GM18868 (cell line): Measurements from ENCODE around the gene SPHK2.
"Not testable (repeated sequence)": the region's sequence is repeated elsewhere in the genome, so short reads cannot be mapped to it uniquely, and the experiment has no call there.

ENCODE experiments used
- ATAC-seq: cut with Tn5 transposase; IDR thresholded peaks from one replicate; pipeline ENCODE4 v1.9.1; 2021; ENCODE audit warnings: mild to moderate bottlenecking, moderate library complexity; ENCODE audit not compliant: unreplicated experiment

The SPHK2 gene

GRCh38 chr19:48624067-48624594 lies 4.8 kb downstream of the SPHK2 start:
- ATAC-seq: peak; percentile 69

DNA sequence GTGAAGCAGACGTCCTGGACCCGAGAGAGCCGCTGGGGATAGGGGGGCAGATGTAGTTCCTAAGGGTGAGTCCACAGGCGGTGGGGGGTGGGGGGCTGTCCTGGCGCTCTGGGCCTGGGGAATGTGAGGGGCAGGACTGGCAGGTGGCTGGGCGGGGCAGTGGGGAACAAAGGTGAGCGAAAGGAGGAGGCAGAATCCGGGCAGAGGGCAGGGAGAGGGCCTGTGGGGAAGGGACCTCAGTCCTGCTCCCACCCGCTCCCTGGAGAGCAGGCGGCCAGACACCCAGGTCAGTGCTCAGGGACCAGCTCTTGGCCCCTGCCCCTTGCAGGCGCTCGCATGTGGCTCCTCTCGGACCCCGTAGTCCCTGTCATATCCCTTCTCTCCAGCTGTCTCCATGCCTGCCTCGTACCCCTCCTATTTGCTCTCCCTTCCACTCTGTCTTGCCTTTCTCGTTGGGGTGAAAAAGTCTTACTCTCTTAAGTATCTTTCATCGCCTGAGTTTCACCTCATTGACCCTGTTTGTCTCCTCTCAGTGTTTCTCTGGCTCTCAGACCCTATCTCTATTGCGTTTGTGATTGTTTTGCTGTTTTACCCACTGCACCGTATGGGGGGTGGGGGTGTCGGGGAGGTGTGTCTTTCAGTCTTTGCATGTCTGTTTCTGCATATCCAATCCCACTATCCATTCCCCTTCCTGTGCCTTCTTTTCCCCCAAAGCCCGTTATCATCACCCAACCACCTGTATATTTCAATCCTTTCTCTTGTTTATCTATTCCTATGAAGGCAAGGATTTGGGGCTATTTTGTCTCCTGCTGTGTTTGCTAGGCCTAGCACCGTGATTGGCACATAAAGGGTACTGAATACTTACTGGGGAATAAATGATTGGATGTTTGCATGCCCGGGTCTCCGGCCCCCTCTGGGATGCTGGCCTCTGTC lies 5.8 kb downstream of the SPHK2 start:
- ATAC-seq: no peak

- no peak for ATAC-seq
Measured at GRCh38 chr19:48625891-48626327, 6.6 kb downstream of the SPHK2 start.

DNA sequence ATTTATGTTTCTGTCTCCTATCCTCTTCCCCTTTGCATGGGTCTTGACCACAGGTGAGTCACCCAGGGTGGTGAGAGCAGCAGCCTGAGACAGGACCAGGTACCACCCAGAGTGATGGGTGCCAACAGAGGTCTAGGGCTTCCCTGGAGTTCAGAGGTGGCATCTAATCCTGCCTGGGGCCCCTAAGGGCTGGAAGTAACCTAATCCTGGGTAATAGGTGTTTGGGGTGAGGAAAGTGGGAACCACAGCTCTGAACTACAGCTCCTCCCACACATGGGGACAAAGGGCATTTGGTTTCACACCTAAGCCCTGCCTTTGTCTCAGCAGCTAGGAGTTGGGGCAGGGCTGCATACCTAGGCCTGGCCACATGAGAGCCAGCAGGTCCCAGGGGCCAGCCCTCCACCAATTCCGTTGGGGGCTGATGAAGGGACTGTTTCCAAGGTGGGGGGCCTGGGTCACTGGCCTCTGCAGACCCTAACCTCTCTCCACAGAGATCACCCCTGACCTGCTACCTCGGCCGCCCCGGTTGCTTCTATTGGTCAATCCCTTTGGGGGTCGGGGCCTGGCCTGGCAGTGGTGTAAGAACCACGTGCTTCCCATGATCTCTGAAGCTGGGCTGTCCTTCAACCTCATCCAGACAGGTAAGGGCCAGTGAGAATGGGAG lies 8.0 kb downstream of the SPHK2 start:
- ATAC-seq: no peak

GRCh38 chr19:48627865-48628314 lies 8.6 kb downstream of the SPHK2 start:
- no peak for ATAC-seq

DNA sequence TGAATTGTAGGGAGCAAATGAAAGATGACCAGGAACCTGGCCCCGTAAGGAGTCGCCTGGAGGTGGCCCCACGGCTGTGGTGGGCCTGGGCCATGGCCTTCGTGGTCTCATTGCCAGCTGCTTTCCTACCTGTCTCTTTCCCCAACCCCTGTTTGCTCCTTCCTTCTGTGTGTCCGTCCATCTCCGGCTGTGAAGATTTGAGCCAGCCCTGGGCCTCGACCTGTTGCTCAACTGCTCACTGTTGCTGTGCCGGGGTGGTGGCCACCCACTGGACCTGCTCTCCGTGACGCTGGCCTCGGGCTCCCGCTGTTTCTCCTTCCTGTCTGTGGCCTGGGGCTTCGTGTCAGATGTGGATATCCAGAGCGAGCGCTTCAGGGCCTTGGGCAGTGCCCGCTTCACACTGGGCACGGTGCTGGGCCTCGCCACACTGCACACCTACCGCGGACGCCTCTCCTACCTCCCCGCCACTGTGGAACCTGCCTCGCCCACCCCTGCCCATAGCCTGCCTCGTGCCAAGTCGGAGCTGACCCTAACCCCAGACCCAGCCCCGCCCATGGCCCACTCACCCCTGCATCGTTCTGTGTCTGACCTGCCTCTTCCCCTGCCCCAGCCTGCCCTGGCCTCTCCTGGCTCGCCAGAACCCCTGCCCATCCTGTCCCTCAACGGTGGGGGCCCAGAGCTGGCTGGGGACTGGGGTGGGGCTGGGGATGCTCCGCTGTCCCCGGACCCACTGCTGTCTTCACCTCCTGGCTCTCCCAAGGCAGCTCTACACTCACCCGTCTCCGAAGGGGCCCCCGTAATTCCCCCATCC lies 9.4 kb downstream of the SPHK2 start:
- no peak for ATAC-seq

DNA sequence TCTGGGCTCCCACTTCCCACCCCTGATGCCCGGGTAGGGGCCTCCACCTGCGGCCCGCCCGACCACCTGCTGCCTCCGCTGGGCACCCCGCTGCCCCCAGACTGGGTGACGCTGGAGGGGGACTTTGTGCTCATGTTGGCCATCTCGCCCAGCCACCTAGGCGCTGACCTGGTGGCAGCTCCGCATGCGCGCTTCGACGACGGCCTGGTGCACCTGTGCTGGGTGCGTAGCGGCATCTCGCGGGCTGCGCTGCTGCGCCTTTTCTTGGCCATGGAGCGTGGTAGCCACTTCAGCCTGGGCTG lies 9.9 kb downstream of the SPHK2 start:
- ATAC-seq: no peak

- ATAC-seq: no peak
Measured at GRCh38 chr19:48629599-48630295, 10.4 kb downstream of the SPHK2 start.

DNA sequence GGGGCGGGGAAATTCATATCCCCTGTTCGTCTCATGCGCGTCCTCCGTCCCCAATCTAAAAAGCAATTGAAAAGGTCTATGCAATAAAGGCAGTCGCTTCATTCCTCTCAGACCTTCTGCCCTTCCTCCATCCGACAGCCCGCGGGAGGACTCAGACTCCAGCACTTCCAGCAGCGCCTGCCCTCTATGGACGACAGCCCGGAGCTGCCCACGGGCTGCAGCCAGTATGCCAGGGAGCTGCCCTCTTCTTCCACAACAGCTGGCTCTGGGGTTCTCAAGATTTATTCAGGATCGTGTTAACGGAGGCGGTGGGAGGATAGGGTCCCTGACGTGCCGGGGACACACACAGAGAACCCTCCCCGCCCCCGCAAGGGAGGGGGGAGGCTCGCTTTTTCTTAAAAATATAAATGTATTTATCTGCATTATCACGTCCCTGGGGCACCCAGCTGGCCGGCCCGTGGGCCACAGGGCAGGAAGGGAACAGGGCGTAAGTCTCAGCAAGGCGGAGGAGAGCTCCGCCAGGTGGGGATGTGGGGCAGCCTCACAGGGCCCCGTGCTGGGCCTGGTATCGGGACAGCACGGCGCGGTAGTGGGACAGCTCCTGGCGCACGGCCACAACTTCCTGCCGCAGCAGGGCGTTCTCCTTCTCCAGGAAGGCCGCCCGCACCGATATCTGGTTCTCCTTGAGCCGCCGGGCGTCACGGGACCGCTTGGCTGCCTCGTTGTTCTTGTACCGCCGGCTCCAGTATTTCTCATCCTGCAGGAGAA lies 11.2 kb downstream of the SPHK2 start:
- no peak for ATAC-seq

- ATAC-seq: no peak
Measured at GRCh38 chr19:48631225-48631624, 11.9 kb downstream of the SPHK2 start.

- ATAC-seq: not testable (repeated sequence)
Measured at GRCh38 chr19:48632286-48632685, 13.0 kb downstream of the SPHK2 start.

DNA sequence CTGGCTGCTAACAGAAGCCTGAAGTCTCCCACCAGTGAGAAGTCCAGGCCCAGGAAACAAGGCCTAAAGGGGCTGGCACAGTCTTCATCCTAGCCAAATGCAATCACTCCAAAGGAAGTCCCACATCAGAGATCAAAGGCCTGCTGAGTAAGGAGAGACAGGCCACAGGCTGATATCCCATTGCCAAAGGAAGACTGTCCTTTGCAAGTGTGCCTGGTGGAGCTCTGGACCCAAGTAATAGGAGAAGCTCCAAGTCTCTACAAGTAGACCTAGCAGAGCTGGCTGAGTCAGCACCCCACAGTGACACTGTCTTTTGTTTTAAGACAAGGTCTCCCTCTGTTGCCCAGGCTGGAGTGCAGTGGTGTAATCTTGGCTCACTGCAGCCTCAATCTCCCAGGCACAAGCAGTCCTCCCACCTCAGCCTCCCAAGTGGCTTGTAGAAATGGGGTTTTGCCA lies 13.4 kb downstream of the SPHK2 start:
- ATAC-seq: no peak

DNA sequence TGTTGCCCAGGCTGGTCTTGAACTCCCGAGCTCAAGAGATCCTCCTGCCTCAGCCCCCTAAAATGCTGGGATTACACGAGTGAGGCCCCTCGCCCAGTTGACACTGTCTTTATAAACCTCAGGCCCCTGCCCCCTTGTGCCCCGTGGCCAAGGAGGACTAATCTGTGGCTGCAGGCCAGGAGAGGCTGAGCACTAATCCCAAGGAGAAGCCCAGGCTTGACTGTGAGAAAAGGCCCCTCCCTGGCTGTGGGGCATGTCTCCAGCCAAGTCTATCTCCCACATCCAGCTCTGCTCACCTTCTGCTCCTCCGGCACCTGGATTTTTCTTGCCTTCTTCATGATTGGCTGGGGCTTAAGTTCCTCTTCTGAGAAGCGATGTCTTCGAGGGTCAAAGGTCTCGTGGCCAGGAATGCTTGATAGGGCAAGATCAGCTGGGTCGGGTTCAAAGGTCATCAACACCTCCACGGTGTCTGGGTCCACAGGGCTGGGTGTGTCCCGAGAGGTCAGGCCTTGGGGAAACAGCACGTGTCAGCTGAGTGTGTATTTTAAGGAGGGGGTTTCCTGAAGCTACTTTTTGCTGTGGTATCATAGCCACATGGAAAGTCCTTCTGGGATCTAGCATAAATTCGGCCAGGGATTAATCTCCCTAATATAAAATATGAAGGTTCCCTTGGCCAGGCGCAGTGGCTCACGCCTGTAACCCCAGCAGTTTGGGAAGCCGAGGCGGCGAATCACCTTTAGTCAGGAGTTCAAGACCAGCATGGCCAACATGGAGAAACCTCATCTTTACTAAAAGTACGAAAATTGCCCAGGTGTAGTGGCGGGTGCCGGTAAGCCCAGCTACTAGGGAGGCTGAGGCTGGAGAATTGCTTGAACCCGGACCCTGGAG lies 14.1 kb downstream of the SPHK2 start:
- no peak for ATAC-seq

- no peak for ATAC-seq
Measured at GRCh38 chr19:48634036-48634342, 14.7 kb downstream of the SPHK2 start.

- peak; percentile 28 for ATAC-seq
Measured at GRCh38 chr19:48634424-48635262, 15.3 kb downstream of the SPHK2 start.

- no peak for ATAC-seq
Measured at GRCh38 chr19:48635263-48635965, 16.1 kb downstream of the SPHK2 start.
